Epithelial cell of esophagus (primary cell): ENCODE measurements around the gene TSPAN18.
A peak's percentile ranks its signal among the peaks of the same experiment; 100 is the strongest.

ENCODE experiments used
- DNase-seq: peaks from one replicate; pipeline ENCODE4 v3.0.0; 2010; ENCODE audit warnings: low read depth
- H3K4me3 ChIP-seq: 2 replicates; pipeline ENCODE4 v1.5.1; 2011; ENCODE audit warnings: mild to moderate bottlenecking, low read length, control low read depth
- TF ChIP-seq, protein P1 (sequence below): IDR thresholded peaks from 2 replicates; pipeline ENCODE4 v1.5.1; 2011; ENCODE audit warnings: low read depth, mild to moderate bottlenecking, low read length, control low read depth, inconsistent platforms; ENCODE audit not compliant: insufficient read depth; ENCODE audit errors: missing control alignments

The TSPAN18 gene

GRCh38 chr11:44754876-44755555, 28.3 kb downstream of the TSPAN18 start:
- TF ChIP-seq, protein P1, sequence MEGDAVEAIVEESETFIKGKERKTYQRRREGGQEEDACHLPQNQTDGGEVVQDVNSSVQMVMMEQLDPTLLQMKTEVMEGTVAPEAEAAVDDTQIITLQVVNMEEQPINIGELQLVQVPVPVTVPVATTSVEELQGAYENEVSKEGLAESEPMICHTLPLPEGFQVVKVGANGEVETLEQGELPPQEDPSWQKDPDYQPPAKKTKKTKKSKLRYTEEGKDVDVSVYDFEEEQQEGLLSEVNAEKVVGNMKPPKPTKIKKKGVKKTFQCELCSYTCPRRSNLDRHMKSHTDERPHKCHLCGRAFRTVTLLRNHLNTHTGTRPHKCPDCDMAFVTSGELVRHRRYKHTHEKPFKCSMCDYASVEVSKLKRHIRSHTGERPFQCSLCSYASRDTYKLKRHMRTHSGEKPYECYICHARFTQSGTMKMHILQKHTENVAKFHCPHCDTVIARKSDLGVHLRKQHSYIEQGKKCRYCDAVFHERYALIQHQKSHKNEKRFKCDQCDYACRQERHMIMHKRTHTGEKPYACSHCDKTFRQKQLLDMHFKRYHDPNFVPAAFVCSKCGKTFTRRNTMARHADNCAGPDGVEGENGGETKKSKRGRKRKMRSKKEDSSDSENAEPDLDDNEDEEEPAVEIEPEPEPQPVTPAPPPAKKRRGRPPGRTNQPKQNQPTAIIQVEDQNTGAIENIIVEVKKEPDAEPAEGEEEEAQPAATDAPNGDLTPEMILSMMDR: no peak
- no peak for DNase-seq
- no peak overlapping the region for H3K4me3 ChIP-seq

DNA sequence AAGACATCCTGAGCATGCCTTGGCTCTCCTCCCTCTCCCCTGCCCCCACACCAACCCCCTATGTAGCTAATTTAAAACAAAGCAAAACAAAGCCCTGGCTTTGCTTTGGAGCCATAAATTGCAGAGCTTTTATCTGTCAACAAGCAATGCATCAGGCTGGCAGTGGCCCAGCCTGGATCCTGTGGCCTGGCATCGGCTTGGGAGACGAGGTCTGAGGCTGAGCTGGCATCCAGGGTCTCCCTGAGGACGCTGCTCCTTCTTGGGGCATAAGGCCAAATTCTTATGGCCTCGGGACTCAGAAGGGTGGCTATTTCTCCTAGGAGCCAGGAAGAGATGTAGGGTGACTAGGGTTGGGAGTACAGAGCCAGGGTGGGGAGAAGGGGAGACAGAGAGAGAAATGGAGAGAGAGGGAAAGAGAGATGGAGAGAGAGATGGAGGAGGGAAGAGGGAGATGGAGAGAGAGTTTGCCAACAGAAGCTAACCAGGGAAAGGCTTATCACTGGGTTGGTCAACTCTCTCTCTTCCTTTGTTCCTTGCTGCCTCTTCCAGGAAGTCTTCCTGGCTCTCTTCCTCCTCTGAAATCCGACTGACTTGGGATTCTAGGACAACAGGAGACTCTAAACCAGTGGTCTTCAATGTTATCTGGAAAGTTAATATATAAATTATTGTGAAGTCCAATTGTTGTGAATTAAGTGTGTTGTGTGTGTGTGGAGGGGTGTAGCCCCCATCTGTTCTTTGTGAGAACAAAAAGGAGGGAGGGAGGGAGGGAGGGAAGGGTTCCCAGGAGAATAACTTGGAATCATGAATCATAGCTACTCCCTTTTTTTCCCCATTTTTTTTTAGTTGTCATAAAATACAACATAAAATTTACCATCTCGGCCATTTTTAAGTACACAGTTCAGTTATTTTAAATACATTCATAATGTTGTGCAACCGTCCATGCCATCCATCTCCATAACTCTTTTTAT, 29.1 kb downstream of the TSPAN18 start:
- H3K4me3 ChIP-seq: no peak overlapping the region
- TF ChIP-seq, protein P1: no peak
- DNase-seq: no peak

GRCh38 chr11:44758983-44759382, 32.2 kb downstream of the TSPAN18 start:
- TF ChIP-seq, protein P1: no peak
- DNase-seq: no peak
- H3K4me3 ChIP-seq: no peak overlapping the region

- DNase-seq: no peak
- TF ChIP-seq, protein P1: no peak
- H3K4me3 ChIP-seq: no peak overlapping the region
Observed at GRCh38 chr11:44759743-44760476, 33.1 kb downstream of the TSPAN18 start.

DNA sequence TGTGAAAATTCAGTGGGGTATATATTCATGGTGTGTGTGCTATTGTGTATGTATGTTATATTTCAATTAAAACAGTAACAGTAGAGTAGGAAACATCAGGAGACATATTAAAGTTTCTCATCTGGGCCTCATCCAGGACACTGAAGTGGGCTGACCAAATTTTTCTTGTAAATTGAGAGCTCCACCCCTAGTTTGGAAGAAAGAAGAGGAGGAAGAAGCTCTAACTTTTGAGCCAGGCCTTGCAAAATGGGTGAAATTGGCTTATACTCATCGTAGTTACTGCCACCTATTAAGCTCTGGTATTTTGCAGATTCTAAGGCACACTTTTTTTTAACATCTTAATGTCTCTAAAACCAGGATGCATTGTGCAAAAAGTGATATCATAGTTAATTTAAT, 33.7 kb downstream of the TSPAN18 start:
- H3K4me3 ChIP-seq: no peak overlapping the region
- TF ChIP-seq, protein P1: no peak
- no peak for DNase-seq

GRCh38 chr11:44760917-44761550, 34.3 kb downstream of the TSPAN18 start:
- no peak overlapping the region for H3K4me3 ChIP-seq
- TF ChIP-seq, protein P1: no peak
- DNase-seq: peak; percentile 78
